ENCODE data around the gene SLC9A3. TPM values are rescaled to one million over a fixed set of nuclear protein-coding genes. Genes with fewer than 3 reads are reported as not detected.

Gene SLC9A3
- total RNA-seq, 1 experiment from 2014 or later = 1.5 TPM

- TF ChIP-seq REST (IDR thresholded peaks at IDR 0.05; ENCODE audit: low read depth) (no peak), RAD21 (IDR thresholded peaks at IDR 0.05; ENCODE audit: low read depth) (no peak), EZH2 (IDR thresholded peaks at IDR 0.05) (no peak), POLR2A (IDR thresholded peaks at IDR 0.05; ENCODE audit: borderline replicate concordance, extremely low read depth, insufficient read depth, insufficient read length) (no peak), POLR2AphosphoS5 (IDR thresholded peaks at IDR 0.05; ENCODE audit: low read depth, low read length) (no peak), ATF3 (IDR thresholded peaks at IDR 0.05) (no peak)
Measured at GRCh38 chr5:520850-521226, 3.4 kb downstream of the SLC9A3 start (continued).

- ChIA-PET CTCF (no interaction called here), RAD21 (ENCODE audit: low non-redundant PET in 1 of 2, low total read pairs in 2 of 2, uncharacterized antibody in 2 of 2, unreplicated experiment in 2 of 2) (no interaction called here), POLR2A (no interaction called here)
- no peaks in the 10 kb centered on the region for H3K79me2 ChIP-seq (ENCODE audit: insufficient read depth, low read length)
- H3K36me3 ChIP-seq (ENCODE audit: control insufficient read depth in 1 of 2, insufficient read depth in 2 of 2, low read length in 2 of 2) = no peaks in the 10 kb centered on the region
- H2AFZ ChIP-seq (ENCODE audit: low read depth, low read length, poor library complexity, severe bottlenecking) = no peak overlapping the region
- H3K9ac ChIP-seq (ENCODE audit: low read length) = no peak overlapping the region
- H3K4me3 ChIP-seq (replicated peaks in 1 of 2; ENCODE audit: low read depth in 1 of 2, low read length in 2 of 2) = no peak overlapping the region
- intact Hi-C loops (cut with micrococcal nuclease) = no loop called here
- no peak overlapping the region for H3K27ac ChIP-seq (ENCODE audit: low read depth, low read length)
- H3K9me2 ChIP-seq (ENCODE audit: insufficient read depth) = no peaks in the 10 kb centered on the region
- no peak for ATAC-seq
- no peaks in the 10 kb centered on the region; the same call in 1 of the 2 replicates for H3K27me3 ChIP-seq (ENCODE audit: insufficient read depth, low read length)
- H3K4me1 ChIP-seq (ENCODE audit: control insufficient read depth in 1 of 2, insufficient read depth in 2 of 2, low read length in 2 of 2) = no peaks in the 10 kb centered on the region
- no peaks in the 10 kb centered on the region for H4K20me1 ChIP-seq (ENCODE audit: insufficient read depth)
- no peak for DNase-seq (ENCODE audit: low read depth, low spot score)
- no peaks in the 10 kb centered on the region for H3K9me3 ChIP-seq (ENCODE audit: control insufficient read depth in 1 of 2, insufficient read depth in 1 of 2, low read depth in 1 of 2, low read length in 2 of 2)
- no peak overlapping the region for H3K4me2 ChIP-seq (ENCODE audit: low read length)
- no TSS peak for BruUV-seq (replicated peaks)
- TF ChIP-seq EZH2phosphoT487 (IDR thresholded peaks at IDR 0.05; ENCODE audit: borderline replicate concordance) (no peak), ELF1 (IDR thresholded peaks at IDR 0.05; ENCODE audit: borderline replicate concordance, low read depth) (no peak), ZFX (IDR thresholded peaks at IDR 0.05) (no peak), CBX3 (IDR thresholded peaks at IDR 0.05; ENCODE audit: low read depth) (no peak)
Measured at GRCh38 chr5:520196-520849, 3.9 kb downstream of the SLC9A3 start.
